GM12874 (cell line): ENCODE measurements around the gene SOCS7.

Source experiments
- TF ChIP-seq, protein P1 (sequence below): IDR thresholded peaks from 2 replicates; pipeline ENCODE4 v1.5.1; 2011; ENCODE audit warnings: low read depth, mild to moderate bottlenecking, control low read depth, low read length, moderate library complexity; ENCODE audit not compliant: insufficient read depth

The SOCS7 gene

DNA sequence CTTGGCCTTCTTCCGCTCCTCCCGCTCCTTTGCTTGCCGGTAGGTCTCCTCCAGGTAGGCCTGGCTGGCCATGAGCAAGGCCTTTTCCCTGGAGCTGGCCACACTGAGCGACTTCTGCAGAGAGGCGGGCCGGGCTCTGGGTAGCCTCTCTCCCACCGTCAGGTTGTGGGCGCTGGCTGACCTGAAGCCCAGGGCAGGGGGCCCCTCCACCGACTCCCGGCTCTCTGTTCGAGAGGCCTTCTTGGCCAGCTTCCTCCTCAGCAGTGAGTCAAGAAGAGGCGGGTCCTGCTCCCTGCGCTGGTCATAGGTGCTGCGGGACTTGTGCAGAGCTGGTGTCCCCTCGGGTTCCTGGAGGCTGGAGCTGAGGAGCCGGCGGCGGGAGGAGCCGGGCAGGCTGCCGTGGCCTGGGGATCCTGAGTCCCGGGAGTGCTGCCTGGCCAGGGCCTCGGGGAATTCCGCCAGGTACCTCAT, 20.7 kb upstream of the SOCS7 start:
- TF ChIP-seq, protein P1, sequence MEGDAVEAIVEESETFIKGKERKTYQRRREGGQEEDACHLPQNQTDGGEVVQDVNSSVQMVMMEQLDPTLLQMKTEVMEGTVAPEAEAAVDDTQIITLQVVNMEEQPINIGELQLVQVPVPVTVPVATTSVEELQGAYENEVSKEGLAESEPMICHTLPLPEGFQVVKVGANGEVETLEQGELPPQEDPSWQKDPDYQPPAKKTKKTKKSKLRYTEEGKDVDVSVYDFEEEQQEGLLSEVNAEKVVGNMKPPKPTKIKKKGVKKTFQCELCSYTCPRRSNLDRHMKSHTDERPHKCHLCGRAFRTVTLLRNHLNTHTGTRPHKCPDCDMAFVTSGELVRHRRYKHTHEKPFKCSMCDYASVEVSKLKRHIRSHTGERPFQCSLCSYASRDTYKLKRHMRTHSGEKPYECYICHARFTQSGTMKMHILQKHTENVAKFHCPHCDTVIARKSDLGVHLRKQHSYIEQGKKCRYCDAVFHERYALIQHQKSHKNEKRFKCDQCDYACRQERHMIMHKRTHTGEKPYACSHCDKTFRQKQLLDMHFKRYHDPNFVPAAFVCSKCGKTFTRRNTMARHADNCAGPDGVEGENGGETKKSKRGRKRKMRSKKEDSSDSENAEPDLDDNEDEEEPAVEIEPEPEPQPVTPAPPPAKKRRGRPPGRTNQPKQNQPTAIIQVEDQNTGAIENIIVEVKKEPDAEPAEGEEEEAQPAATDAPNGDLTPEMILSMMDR, result no peak

DNA sequence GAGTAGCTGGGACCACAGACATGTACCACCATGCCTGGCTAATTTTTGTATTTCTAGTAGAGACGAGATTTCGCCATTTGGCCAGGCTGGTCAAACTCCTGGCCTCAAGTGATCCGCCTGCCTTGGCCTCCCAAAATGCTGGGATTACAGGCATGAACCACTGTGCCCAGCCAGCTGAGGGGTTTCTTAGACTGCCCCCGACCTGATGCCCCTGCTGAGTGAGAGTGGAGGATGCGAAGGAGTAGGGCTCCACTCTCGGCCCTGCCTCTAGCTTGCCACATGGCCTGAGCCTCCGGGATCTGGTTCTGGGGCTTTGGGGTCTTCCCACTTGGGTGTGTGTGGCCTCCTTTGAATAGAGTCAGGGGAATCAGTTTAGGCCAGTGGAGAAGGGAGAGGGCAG, 18.9 kb upstream of the SOCS7 start:
- TF ChIP-seq, protein P1, result no peak

DNA sequence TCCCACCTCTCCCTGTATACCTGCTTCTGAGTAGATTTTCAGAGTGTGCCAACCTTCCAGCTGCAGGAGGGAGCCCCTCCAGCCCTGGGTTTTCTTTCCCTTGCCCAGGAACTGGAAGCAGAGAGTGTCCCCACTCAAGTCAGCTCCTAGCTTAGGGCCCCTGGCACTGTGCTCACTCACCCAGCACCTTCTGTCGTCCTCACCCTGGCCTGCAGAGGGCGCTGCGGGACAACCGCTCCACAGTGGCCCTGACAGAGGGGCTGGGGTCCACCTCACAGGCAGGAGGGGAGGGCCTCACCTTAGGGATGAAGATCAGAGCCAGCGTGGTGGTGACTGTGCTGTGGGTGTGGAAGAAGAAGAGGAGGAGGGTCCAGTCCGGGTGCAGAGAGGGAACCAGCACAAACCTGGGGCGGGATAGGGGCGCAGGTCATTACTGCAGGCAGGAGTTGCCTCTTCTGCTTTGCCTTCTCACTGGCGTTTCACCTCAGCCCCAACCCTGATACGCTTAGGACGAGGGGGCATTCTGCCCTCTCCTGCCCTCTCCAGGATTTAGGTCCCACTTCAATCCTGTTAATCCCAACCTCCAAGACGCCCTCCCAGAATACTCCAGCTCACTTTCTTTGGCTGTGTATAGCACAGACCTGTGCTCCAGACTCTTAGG, 17.9 kb upstream of the SOCS7 start:
- TF ChIP-seq, protein P1, result peak; percentile 81

DNA sequence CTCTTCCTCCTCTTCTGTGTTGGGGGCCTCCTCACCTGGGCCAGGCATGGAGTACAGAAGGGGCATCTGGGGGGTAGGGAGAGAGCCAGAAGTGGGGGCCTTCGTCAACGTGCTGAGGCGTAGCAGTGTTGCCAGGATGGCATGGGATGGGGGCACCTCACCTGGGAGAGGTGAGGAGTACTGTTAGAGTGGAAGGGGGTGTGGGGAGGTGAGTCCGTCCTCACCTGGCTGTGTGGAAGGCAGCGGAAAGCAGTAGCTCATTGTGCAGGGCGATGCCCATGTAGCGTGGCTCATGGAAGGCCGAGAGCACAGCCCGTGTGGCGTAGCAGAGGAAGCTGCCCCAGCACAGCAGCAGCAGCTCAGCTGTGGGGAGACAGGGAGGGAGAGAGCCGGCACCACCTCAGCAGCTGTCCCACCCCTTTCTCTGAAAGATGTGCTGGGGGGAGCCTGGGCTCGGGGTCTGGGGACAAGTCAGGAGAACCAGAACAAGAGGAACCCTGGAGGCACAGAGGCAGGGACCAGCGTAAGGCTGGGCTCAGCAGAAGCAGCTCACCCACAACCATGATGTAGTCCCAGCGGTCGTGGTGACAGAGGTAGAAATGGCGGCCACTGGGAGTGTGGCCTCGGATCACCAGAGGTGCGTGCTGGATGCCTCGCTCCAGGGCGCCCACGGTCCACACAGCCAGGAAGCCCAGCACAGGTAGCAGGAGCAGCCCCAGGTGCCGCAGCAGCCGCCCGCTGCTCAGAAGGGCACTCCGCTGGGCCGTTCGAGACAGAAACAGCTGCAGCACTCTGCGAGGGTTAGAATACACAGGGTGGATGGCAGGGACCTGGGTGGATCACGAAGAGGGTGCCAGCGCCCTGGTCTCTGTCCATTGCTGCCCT, 16.9 kb upstream of the SOCS7 start:
- TF ChIP-seq, protein P1, result no peak

DNA sequence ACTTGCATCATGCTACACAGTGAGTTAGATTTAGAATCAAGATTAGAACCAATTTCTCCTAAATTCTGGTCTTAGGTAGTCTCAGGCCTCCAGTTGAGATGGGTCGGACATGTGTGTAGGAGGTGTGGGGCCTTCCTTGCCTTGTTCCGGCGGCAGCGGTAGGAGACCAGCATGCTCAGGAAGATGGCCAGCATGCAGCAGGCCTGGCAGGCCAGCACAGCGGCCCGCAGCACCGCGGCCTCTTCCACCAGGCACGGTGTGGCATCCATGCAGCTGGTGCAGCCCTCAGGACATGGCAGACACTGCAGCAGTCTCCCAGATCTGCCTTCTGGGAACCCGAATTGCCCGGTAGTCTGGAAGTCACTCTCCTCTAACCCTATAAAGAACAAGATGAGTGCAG, 14.8 kb upstream of the SOCS7 start:
- TF ChIP-seq, protein P1, result no peak

DNA sequence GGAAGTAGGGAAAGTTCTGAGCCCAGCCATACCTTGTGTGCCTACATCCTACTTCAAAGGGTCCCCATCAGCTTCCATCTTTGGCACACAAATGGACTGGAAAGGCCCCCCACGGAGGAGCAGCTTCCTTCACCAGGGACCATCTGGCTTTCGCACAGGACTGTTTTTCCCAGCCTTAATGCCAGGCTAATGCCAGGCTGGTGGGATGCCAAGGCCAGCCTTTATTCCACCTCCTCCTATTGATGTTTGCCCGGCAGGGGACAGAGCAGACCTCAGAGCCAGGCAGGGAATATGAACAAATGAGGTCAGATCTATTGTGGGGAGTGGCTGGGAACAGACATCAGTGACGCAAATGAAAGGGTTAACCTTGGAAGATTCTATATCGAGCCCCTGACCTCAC, 13.6 kb upstream of the SOCS7 start:
- TF ChIP-seq, protein P1, result no peak

DNA sequence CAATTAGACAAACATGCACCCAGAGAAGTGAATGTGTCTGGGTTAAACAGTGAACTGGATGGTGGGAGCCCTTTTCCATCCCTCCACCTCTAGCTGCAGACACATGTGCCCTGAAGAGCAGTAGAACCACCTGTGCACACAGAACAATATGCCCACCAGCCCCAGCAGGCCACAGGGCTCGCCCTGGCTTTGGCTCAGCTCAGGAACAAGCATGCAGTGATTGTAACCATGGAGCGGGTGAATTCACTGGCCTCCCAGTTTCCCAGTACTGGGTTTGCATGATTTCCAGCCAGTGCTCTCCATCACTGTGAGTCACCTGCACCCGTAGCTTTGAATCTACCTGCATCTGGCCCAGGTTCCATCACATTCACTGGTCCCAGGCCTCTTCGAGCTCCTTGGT, 13.1 kb upstream of the SOCS7 start:
- TF ChIP-seq, protein P1, result no peak
